Measurements from ENCODE around the gene TMTC1. TPM values are rescaled to one million over a fixed set of nuclear protein-coding genes. Genes with fewer than 3 reads are reported as not detected.

TMTC1 gene
- total and polyA plus RNA-seq, 9 of the 15 experiments (the other 6 are each of a cell fraction or from before 2014, with no cell fraction given) = under 0.01 to 0.18 (median 0.06) TPM; not detected in 2

- Histone ChIP-seq H3K4me1 (replicated peaks in 1 of 2; ENCODE audit: control insufficient read depth in 2 of 2, insufficient read depth in 2 of 2, low read length in 2 of 2) (no peaks in the 10 kb centered on the region), H3K4me2 (ENCODE audit: insufficient read depth, low read length) (no peak overlapping the region), H3K79me2 (ENCODE audit: control insufficient read depth, insufficient read depth, low read length) (no peaks in the 10 kb centered on the region), H3K27me3 (ENCODE audit: control insufficient read depth in 2 of 2, insufficient read depth in 2 of 2, low read length in 2 of 2) (no peaks in the 10 kb centered on the region), H3K4me3 (no peak overlapping the region), H3K9ac (ENCODE audit: insufficient read depth in 1 of 2, low read depth in 2 of 2, low read length in 2 of 2) (no peak overlapping the region), H3K9me3 (replicated peaks; ENCODE audit: control insufficient read depth, insufficient read depth, low read depth, low read length) (no peaks in the 10 kb centered on the region), H4K20me1 (replicated peaks; ENCODE audit: control insufficient read depth, insufficient read depth, low read length) (no peaks in the 10 kb centered on the region), H3K9me1 (ENCODE audit: control insufficient read depth, insufficient read depth, low read length) (no peaks in the 10 kb centered on the region), H3K27ac (ENCODE audit: extremely low read depth, low read depth, low read length) (no peak overlapping the region), H3K36me3 (ENCODE audit: control insufficient read depth, insufficient read depth, low read length) (no peaks in the 10 kb centered on the region), H2AFZ (ENCODE audit: low read depth, low read length) (no peak overlapping the region)
- FAIRE-seq (no peak), ATAC-seq (no peak), DNase-seq (ENCODE audit: extremely low read depth in 1 of 4, low spot score in 3 of 4) (no peak)
- BruUV-seq (replicated peaks) = no TSS peak
- ChIA-PET POLR2A (interaction anchor here (0.8 kb wide), 1 partner anchor 9 kb away, joined by 3 read pairs; no protein-coding TSS in a partner anchor), CTCF (ENCODE audit: low intra/inter-chr PET ratio) (no interaction called here)
- in situ Hi-C loops (cut with MboI) (no loop called here), intact Hi-C loops (cut with micrococcal nuclease) (no loop called here)
- 0% methylated on average over 2 of the region's 2 CpGs for WGBS (ENCODE audit: insufficient coverage, low coverage, missing lambda C conversion rate)
- TF ChIP-seq ZNF785 (CRISPR knock-in tag; IDR thresholded peaks at IDR 0.05) (no peak), SP1 (CRISPR knock-in tag; IDR thresholded peaks at IDR 0.05) (no peak), KLF16 (IDR thresholded peaks at IDR 0.05) (no peak), ZNF134 (CRISPR knock-in tag; conservative IDR thresholded peaks at IDR 0.05) (no peak), KHSRP (IDR thresholded peaks at IDR 0.05) (no peak), MTF1 (CRISPR knock-in tag; IDR thresholded peaks at IDR 0.05; ENCODE audit: borderline replicate concordance) (no peak), ZNF41 (CRISPR knock-in tag; conservative IDR thresholded peaks at IDR 0.05) (no peak), SNIP1 (IDR thresholded peaks at IDR 0.05; ENCODE audit: low read depth) (no peak), BACH1 (tag; IDR thresholded peaks at IDR 0.05) (no peak), KAT7 (CRISPR knock-in tag; IDR thresholded peaks at IDR 0.05; ENCODE audit: borderline replicate concordance) (no peak), ATF3 (IDR thresholded peaks at IDR 0.05) (no peak), ATF3 (CRISPR knock-in tag; conservative IDR thresholded peaks at IDR 0.05) (no peak), CTBP1 (IDR thresholded peaks at IDR 0.05; ENCODE audit: borderline replicate concordance) (no peak), ZNF766 (CRISPR knock-in tag; conservative IDR thresholded peaks at IDR 0.05) (no peak), NCOA4 (IDR thresholded peaks at IDR 0.05; ENCODE audit: partially characterized antibody) (no peak), ZNF354B (CRISPR knock-in tag; IDR thresholded peaks at IDR 0.05) (no peak), POLR3A (IDR thresholded peaks at IDR 0.05; ENCODE audit: borderline replicate concordance, extremely low read depth, insufficient read depth, insufficient read length) (no peak), SAFB (IDR thresholded peaks at IDR 0.05; ENCODE audit: borderline replicate concordance, low read depth, low read length) (no peak)
- TF ChIP-seq, protein P1, sequence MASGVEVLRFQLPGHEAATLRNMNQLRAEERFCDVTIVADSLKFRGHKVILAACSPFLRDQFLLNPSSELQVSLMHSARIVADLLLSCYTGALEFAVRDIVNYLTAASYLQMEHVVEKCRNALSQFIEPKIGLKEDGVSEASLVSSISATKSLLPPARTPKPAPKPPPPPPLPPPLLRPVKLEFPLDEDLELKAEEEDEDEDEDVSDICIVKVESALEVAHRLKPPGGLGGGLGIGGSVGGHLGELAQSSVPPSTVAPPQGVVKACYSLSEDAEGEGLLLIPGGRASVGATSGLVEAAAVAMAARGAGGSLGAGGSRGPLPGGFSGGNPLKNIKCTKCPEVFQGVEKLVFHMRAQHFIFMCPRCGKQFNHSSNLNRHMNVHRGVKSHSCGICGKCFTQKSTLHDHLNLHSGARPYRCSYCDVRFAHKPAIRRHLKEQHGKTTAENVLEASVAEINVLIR (CRISPR knock-in tag; IDR thresholded peaks at IDR 0.05) = no peak
These were observed 158.3 kb downstream of the TMTC1 start for GRCh38 chr12:29625359-29625953.

Measured in K562 (cell line).